ENCODE results near the gene COA1. TPM values are rescaled to one million over a fixed set of nuclear protein-coding genes. Genes with fewer than 3 reads are reported as not detected.

Gene COA1
- total RNA-seq, 1 donor from 2014 or later = 93.7 TPM

GRCh38 chr7:43749383-43749940 lies 20.1 kb upstream of the COA1 start:
- no peak overlapping the region for H3K27ac Mint-ChIP-seq
- no peaks in the 10 kb centered on the region for H3K36me3 Mint-ChIP-seq
- H3K4me3 Mint-ChIP-seq = no peak overlapping the region
- H3K4me1 Mint-ChIP-seq = peaks cover 4% of the 10 kb centered on the region
- H3K9me3 Mint-ChIP-seq = peaks cover 3% of the 10 kb centered on the region
- TF ChIP-seq CTCF (IDR thresholded peaks at IDR 0.05; ENCODE audit: unreplicated experiment) = no peak
- no peak for DNase-seq (ENCODE audit: low spot score in 2 of 2, unreplicated experiment in 2 of 2)
- H3K27me3 Mint-ChIP-seq (ENCODE audit: low read depth) = peaks cover 23% of the 10 kb centered on the region

GRCh38 chr7:43747328-43748105 lies 18.2 kb upstream of the COA1 start:
- Mint-ChIP-seq H3K27ac (no peak overlapping the region), H3K9me3 (peaks cover under 1% of the 10 kb centered on the region), H3K4me3 (no peak overlapping the region), H3K36me3 (no peaks in the 10 kb centered on the region), H3K27me3 (ENCODE audit: low read depth) (peaks cover 19% of the 10 kb centered on the region), H3K4me1 (peaks cover 4% of the 10 kb centered on the region)
- no peak for DNase-seq (ENCODE audit: low spot score in 2 of 2, unreplicated experiment in 2 of 2)
- TF ChIP-seq CTCF (IDR thresholded peaks at IDR 0.05; ENCODE audit: unreplicated experiment) = no peak

- no peak for TF ChIP-seq CTCF (IDR thresholded peaks at IDR 0.05; ENCODE audit: unreplicated experiment)
- H3K4me3 Mint-ChIP-seq = no peak overlapping the region
- peaks cover 8% of the 10 kb centered on the region for H3K27me3 Mint-ChIP-seq (ENCODE audit: low read depth)
- H3K36me3 Mint-ChIP-seq = no peaks in the 10 kb centered on the region
- no peak for DNase-seq (ENCODE audit: low spot score in 2 of 2, unreplicated experiment in 2 of 2)
- H3K9me3 Mint-ChIP-seq = no peaks in the 10 kb centered on the region
- H3K27ac Mint-ChIP-seq = no peak overlapping the region
- H3K4me1 Mint-ChIP-seq = peaks cover 4% of the 10 kb centered on the region
Measured at GRCh38 chr7:43742692-43743091, 13.4 kb upstream of the COA1 start.

GRCh38 chr7:43737467-43738127 lies 8.3 kb upstream of the COA1 start:
- H3K4me3 Mint-ChIP-seq = no peak overlapping the region
- H3K4me1 Mint-ChIP-seq = peaks cover 17% of the 10 kb centered on the region
- no peaks in the 10 kb centered on the region for H3K36me3 Mint-ChIP-seq
- H3K27ac Mint-ChIP-seq = no peak overlapping the region
- no peak for DNase-seq (ENCODE audit: low spot score in 2 of 2, unreplicated experiment in 2 of 2)
- H3K9me3 Mint-ChIP-seq = no peaks in the 10 kb centered on the region
- no peaks in the 10 kb centered on the region for H3K27me3 Mint-ChIP-seq (ENCODE audit: low read depth)
- TF ChIP-seq CTCF (IDR thresholded peaks at IDR 0.05; ENCODE audit: unreplicated experiment) = no peak

- Mint-ChIP-seq H3K9me3 (no peaks in the 10 kb centered on the region), H3K27ac (peak overlapping the region; percentile 7), H3K36me3 (no peaks in the 10 kb centered on the region), H3K4me3 (no peak overlapping the region), H3K4me1 (peaks cover 17% of the 10 kb centered on the region), H3K27me3 (ENCODE audit: low read depth) (no peaks in the 10 kb centered on the region)
- no peak for TF ChIP-seq CTCF (IDR thresholded peaks at IDR 0.05; ENCODE audit: unreplicated experiment)
- DNase-seq (ENCODE audit: low spot score in 2 of 2, unreplicated experiment in 2 of 2) = no peak
Measured at GRCh38 chr7:43735802-43736603, 6.7 kb upstream of the COA1 start.
